Measurements from ENCODE around the gene EMP2. TPM values are rescaled to one million over a fixed set of nuclear protein-coding genes. Genes with fewer than 3 reads are reported as not detected.
A peak's percentile ranks its signal among the peaks of the same experiment; 100 is the strongest.

EMP2 gene
- total RNA-seq, 4 donors from 2014 or later = 7.9 to 13.5 (median 11.7) TPM

DNA sequence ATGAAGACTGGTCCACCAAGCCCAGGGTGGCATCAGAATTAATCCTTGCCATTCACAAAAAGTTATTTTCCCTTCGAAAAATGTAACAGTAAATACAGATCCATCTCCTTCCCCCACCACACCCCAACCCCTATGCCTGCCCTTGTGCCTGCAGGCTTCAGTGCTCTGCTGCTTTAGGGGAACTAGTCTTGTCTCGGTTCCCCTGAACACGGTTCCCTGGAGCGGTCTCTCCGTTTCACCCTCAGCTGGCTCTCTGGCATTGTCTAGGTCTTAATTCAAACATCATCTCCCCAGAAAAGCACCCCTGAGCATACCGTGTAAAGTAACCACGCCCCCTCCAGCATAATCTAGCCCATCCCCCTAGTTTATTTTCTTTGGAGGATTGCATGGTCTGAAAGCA, 25.8 kb downstream of the EMP2 start:
- ATAC-seq (no peak), DNase-seq (no peak)
- Histone ChIP-seq H3K4me3 (no peak overlapping the region), H3K36me3 (no peaks in the 10 kb centered on the region), H3K9me3 (no peaks in the 10 kb centered on the region), H3K27ac (no peak overlapping the region), H3K27me3 (no peaks in the 10 kb centered on the region), H3K4me1 (peaks cover 36 to 42% of the 10 kb centered on the region in 2 donors)
- intact Hi-C loops (cut with DNase I; ENCODE audit: low total_unique reads) (no loop called here), in situ Hi-C loops (cut with MboI; ENCODE audit: low sequenced_read_pairs in 4 of 4) (no loop called here)
- no peak for TF ChIP-seq POLR2A (IDR thresholded peaks at IDR 0.05)
- TF ChIP-seq, protein P1, sequence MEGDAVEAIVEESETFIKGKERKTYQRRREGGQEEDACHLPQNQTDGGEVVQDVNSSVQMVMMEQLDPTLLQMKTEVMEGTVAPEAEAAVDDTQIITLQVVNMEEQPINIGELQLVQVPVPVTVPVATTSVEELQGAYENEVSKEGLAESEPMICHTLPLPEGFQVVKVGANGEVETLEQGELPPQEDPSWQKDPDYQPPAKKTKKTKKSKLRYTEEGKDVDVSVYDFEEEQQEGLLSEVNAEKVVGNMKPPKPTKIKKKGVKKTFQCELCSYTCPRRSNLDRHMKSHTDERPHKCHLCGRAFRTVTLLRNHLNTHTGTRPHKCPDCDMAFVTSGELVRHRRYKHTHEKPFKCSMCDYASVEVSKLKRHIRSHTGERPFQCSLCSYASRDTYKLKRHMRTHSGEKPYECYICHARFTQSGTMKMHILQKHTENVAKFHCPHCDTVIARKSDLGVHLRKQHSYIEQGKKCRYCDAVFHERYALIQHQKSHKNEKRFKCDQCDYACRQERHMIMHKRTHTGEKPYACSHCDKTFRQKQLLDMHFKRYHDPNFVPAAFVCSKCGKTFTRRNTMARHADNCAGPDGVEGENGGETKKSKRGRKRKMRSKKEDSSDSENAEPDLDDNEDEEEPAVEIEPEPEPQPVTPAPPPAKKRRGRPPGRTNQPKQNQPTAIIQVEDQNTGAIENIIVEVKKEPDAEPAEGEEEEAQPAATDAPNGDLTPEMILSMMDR (IDR thresholded peaks at IDR 0.05 in 4 of 5, conservative IDR thresholded peaks at IDR 0.05 in 1 of 5) = no peak

DNA sequence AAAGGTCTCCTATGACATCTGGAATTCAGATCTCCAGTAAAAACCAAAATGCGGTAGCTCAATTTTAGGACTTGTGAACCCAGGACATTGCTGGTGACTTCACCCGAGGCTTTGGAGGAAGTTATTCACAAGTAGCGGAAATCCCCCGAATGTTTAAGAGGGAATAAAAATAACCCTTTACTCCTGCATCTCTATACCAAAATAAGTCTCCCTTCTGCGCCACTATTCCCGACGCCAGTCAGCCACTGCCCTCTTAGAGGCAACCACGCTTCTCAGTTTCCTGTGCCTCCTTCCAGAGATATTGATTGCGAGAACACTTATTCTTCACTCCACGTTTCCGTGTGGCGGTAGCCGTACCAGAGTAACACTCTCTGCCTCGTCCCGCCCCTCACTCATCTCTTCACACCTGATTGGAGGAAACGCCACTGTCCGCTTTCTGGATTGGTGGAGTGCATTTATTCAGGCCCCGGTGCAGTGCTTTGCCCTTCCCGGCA, 27.4 kb downstream of the EMP2 start:
- Histone ChIP-seq H3K4me1 (peaks cover 20 to 27% of the 10 kb centered on the region in 2 donors), H3K36me3 (no peaks in the 10 kb centered on the region), H3K4me3 (peak overlapping the region; percentile 6 to 33 (median 18)), H3K9me3 (no peaks in the 10 kb centered on the region), H3K27me3 (no peaks in the 10 kb centered on the region), H3K27ac (peak overlapping the region in 3 of 4 donors; percentile 30 to 70 (median 54))
- intact Hi-C loops (cut with DNase I; ENCODE audit: low total_unique reads) (no loop called here), in situ Hi-C loops (cut with MboI; ENCODE audit: low sequenced_read_pairs in 4 of 4) (no loop called here)
- DNase-seq (peak in 1 of 2 donors; percentile 33), ATAC-seq (peak; percentile 41 to 56)
- no peak for TF ChIP-seq POLR2A (IDR thresholded peaks at IDR 0.05)
- TF ChIP-seq, protein P1 (IDR thresholded peaks at IDR 0.05 in 4 of 5, conservative IDR thresholded peaks at IDR 0.05 in 1 of 5) = no peak

DNA sequence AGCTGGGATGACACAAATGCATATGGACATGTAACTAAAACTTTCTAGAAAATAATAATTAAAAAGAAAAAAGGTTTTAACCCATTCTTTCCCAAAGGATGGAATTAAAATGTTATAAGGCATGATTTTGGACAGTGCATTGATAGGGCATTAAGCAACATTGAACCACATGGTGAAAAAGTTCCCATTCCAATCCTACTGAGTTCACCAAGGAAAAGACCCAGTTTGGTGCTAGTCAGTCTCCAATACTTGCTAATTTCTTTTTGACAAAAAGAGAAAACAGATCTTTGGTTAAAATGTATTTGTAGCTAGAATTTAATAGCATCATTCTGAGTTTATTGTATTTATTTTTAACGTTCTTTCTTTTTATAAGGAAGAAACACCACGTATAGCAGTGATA, 28.1 kb downstream of the EMP2 start:
- DNase-seq (no peak), ATAC-seq (no peak)
- Histone ChIP-seq H3K27ac (peak overlapping the region in 3 of 4 donors; percentile 30 to 70 (median 54)), H3K4me1 (peaks cover 19% of the 10 kb centered on the region in 2 donors), H3K4me3 (peak overlapping the region in 1 of 4 donors; percentile 26), H3K9me3 (no peaks in the 10 kb centered on the region), H3K27me3 (no peaks in the 10 kb centered on the region), H3K36me3 (peaks cover 0 to 2% of the 10 kb centered on the region in 2 donors)
- no peak for TF ChIP-seq POLR2A (IDR thresholded peaks at IDR 0.05)
- TF ChIP-seq, protein P1 (IDR thresholded peaks at IDR 0.05 in 4 of 5, conservative IDR thresholded peaks at IDR 0.05 in 1 of 5) = no peak
- intact Hi-C loops (cut with DNase I; ENCODE audit: low total_unique reads) (no loop called here), in situ Hi-C loops (cut with MboI; ENCODE audit: low sequenced_read_pairs in 4 of 4) (no loop called here)

DNA sequence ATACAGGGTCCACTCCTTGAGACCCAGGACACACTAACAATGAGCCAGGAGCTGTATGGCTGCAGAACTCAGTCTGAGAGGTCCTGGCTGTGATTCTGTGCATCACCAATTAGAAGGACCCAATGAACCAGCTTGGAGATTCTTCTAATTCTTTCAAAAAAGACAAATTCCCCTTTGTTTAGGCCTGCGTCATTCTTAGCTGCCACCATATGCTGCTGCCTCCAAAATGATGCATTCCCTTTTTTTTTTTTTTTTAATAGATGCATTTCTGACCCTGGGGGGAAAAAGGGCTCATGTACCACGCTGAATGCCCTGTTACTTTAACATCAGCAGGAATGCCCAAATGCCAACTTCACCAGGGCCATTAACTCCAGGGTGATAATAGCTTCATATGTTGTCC, 28.5 kb downstream of the EMP2 start:
- H3K4me1 ChIP-seq = peaks cover 15% of the 10 kb centered on the region in 2 donors
- no peaks in the 10 kb centered on the region for H3K9me3 ChIP-seq
- intact Hi-C loops (cut with DNase I; ENCODE audit: low total_unique reads) (no loop called here), in situ Hi-C loops (cut with MboI; ENCODE audit: low sequenced_read_pairs in 4 of 4) (no loop called here)
- TF ChIP-seq POLR2A (IDR thresholded peaks at IDR 0.05) = no peak
- TF ChIP-seq, protein P1 (IDR thresholded peaks at IDR 0.05 in 4 of 5, conservative IDR thresholded peaks at IDR 0.05 in 1 of 5) = no peak
- no peaks in the 10 kb centered on the region for H3K27me3 ChIP-seq
- DNase-seq = no peak
- H3K4me3 ChIP-seq = no peak overlapping the region
- peaks cover 0 to 6% of the 10 kb centered on the region in 2 donors for H3K36me3 ChIP-seq
- ATAC-seq = no peak
- H3K27ac ChIP-seq = no peak overlapping the region

DNA sequence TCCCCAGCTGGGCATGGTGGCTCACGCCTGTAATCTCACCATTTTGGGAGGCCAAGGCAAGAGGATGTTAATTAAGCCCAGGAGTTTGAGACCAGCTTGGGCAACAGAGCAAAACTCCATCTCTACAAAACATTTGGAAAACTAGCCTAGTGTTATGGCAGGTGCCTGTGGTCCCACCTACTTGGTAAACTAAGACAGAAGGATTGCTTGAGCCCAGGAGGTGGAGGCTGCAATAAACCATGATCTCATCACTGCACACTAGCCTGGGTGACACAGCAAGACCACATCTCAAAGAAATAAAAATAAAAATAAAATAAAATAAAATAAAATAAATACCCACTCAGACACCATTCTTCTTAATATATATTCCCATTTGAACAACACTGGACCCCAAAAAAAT, 32.0 kb downstream of the EMP2 start:
- H3K27ac ChIP-seq = no peak overlapping the region
- H3K4me1 ChIP-seq = peaks cover 0 to 5% of the 10 kb centered on the region in 2 donors
- H3K36me3 ChIP-seq = peaks cover 0 to 18% of the 10 kb centered on the region in 2 donors
- in situ Hi-C loops (cut with MboI; ENCODE audit: low sequenced_read_pairs in 4 of 4) = no loop called here
- no peak for TF ChIP-seq POLR2A (IDR thresholded peaks at IDR 0.05)
- TF ChIP-seq, protein P1 (IDR thresholded peaks at IDR 0.05 in 4 of 5, conservative IDR thresholded peaks at IDR 0.05 in 1 of 5) = no peak
- no peak overlapping the region for H3K4me3 ChIP-seq
- H3K27me3 ChIP-seq = no peaks in the 10 kb centered on the region
- no peak for ATAC-seq
- no peaks in the 10 kb centered on the region for H3K9me3 ChIP-seq
- intact Hi-C loops (cut with DNase I; ENCODE audit: low total_unique reads) = no loop called here
- no peak for DNase-seq
